Measurements from ENCODE around the gene MAP2K3.
"Not testable (repeated sequence)": the region's sequence is repeated elsewhere in the genome, so short reads cannot be mapped to it uniquely, and the experiment has no call there.

Gene MAP2K3

DNA sequence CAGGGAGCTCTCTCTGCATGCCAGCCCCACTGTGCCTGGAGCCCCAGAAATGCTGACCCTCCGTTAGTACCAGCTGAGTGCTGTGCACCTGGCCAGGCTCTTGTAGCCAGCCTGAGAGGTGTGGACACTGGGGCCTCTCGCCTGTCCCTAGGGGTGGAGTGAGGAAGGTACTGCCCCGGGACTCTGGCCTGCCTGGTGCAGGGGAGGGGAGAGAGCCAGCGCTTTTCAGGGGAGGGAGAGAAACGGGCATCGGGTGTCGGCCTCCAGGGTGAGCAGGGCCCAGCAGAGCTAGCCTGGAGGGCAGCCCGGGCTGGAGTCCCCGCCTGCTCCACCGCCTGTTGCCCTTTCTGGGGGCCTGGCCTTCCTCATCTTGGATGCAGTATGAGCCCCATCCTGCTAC is 13.1 kb downstream of the MAP2K3 start:
- DNase-seq, result no peak

DNA sequence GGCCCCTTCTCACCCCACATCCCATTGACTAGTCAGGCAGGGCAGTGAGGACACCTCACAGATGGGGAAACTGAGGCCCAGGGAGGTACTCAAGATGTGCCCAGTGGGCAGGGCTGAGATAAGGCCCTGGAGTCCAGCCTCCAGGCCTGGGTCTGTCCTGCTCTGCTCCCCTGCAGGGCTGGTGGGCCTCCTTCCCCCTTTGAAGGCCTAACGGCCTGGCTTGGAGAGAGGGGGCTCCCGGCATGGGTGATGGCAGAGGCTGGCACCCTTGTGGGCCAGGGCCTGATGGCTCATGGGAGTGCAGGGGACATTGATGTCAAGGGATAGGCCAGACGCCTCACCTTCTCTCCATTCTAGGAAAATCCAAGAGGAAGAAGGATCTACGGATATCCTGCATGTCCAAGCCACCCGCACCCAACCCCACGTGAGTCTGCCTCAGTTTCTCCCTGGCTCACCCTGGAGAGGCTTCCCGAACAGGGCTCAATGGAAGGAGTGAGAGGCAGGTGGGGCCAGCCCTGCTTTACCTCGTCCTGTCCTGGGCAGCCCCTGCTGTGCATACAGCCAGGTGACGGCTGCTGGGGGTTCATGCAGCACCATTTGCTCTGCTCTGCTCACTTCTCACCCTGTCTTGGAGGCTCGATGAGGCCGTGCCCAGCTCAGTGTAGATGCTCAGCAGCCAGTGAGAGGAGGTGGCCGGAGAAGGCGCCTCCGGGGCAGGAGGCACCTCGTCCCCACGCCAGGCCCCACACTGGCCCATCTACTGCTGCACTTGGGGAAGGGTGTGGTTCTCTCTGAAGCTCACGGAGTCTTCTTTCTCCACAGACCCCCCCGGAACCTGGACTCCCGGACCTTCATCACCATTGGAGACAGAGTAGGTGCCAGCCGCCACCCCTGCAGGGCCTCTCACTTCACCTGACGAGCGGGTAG is 13.8 kb downstream of the MAP2K3 start:
- DNase-seq, result no peak

DNA sequence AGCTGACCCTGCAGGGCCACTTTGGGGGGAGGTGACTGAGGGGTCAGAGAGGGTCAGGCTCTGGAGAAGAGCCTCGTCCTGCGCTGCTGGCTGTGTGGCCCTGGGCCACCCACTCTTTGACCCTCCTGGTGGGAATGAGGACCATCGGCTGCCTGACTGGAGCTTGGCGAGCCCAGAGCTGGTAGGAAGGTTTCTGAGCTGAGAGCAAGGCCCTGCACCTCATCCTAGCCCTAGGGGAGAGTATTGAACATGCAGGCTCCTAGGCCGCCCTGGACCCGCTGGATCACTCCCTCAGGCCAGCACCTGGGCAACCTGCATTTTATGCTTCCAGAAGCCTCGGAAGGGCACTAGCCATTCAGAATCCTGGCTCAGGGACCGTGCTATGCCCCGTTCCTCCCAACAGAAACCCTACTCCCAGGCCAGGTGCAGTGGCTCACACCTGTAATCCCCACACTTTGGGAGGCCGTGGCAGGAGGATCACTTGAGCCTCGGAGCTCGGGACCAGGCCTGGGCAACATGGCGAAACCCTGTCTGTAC is 14.5 kb downstream of the MAP2K3 start:
- no peak for DNase-seq

DNA sequence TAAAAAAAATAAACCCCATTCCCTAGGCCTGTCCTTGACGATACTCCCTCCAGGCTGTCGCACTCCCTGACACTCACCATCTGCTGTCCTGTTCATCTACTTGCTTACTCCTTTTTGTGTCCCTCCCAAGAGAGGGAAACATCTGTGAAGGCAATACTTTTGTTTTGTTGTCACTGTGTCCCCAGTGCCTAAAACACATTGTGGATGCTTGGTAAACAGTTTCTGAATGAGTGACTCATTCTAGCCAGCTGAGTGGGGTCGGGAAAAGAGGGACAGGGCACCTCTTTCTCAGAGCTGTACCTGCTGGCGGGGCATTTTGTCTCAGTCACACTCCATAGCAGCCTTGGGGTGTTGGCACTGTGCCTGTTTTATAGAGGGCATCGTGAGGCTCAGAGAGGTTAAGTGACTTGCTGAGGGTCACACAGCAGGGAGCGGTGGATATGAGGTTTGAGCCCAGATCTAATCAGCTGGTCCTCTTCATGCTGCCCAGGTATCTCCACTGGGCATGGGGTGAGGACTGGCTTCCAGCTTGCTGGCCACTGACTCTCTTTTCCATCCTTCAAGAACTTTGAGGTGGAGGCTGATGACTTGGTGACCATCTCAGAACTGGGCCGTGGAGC is 15.6 kb downstream of the MAP2K3 start:
- DNase-seq, result no peak

DNA sequence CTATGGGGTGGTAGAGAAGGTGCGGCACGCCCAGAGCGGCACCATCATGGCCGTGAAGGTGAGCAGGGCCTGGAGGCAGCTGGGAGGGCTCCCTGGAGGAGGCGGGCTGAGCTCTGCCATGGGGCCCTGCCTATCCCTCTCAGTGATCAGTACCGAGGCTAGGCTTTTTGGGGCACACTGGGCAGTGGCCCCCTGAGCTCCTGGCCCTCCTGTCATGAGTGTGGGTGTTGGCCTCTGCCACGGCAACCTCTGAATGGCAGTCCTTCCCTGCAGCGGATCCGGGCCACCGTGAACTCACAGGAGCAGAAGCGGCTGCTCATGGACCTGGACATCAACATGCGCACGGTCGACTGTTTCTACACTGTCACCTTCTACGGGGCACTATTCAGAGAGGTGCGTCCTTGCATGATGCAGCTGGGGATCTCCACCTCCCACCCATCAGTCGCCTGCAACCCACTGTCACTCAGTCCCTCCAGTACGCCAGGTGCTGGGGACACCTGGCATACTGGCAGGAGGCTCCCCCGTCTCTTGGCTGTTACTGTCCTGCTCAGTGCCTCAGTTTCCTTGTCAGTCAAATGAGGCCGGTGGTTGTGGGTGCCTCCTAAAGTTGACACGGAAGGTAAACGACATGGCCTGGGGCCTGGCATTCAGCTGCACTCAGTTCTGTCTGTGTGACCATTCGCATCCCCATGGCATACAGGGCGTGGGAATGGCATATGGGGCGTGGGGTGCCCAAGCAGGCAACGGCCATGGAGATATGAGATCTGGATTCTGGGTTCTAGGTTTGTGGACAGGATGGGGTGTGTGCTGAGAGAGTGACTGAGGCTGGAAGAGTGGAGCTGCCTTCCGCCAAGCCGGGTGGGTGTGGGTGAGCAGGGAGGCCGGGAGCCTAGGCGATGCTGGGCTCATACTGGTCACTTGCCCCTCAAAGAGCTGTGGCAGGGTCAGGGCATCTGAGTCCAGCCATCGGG is 16.4 kb downstream of the MAP2K3 start:
- DNase-seq, result peak; percentile 15

DNA sequence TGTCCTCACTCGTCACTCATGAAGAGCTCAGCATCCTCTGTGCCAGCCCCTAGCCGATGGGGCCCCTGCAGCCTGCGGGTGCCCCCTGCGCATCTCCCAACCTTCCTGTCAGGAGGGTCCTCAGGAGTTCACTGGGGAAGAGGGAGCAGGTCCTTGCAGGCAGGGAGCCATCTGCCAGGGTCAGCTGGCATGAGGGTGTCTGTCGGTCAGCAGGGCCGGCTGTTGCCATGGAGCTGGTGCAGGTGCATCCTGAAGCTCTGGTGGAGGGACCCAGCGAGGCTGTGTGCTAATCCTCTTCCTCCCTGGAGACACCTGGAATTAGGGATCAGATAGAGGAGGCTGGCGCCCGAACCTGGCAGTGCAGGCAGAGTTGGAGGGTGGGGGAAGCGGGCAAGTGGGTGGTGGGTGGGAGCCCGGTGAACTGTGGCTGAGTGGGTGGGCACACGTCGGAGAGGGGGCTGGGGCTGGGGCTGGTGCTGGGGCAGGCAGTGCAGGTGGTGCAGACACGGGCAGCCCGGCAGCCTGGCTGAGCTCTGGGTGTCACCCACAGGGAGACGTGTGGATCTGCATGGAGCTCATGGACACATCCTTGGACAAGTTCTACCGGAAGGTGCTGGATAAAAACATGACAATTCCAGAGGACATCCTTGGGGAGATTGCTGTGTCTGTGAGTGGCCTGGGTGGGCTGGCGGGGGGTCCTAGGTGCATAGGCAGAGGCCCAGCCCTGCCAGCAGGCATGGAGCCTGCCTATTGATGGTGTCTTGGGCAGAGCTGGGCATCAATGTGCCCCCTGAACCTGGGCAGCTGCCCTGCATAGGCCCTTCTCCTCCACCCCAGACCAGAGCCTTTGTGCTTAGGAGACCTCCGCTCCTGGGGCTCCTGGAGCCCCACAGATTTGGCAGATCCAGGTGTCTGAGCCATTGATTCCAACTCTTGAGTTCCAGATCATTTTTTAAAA is 17.4 kb downstream of the MAP2K3 start:
- DNase-seq, result peak; percentile 16

DNA sequence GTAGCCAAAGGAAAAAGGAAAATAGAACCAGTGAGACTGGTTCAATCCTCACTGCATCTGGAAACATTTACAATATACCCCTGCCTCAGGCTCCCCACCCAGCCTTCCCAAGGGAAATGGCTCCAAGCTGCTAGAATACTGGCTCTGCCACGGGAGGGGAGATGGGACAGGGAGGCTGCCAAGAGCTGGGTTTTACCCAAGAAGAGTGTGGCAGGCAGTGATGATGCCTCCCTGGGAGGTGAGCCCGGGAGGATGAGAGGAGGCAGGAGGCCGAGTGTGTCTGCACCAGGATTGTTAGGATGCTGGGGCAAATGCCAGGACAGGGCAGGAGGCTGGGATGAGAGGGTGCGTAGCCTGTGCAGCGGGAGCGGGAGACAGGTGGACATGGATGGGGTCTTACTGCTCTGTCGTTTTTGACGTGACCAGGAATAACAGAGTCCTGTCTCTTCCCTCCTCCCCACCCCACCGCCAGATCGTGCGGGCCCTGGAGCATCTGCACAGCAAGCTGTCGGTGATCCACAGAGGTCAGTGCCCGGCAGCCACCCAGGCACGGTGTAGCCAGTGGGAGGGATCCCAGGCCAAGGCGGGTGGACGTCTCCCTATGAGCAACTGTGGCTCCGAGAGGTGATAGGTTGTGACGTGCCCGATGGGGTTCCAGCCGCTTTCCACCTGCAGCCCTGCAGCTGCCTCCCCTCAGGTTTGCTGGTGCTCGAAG is 18.4 kb downstream of the MAP2K3 start:
- DNase-seq, result peak; percentile 10

DNA sequence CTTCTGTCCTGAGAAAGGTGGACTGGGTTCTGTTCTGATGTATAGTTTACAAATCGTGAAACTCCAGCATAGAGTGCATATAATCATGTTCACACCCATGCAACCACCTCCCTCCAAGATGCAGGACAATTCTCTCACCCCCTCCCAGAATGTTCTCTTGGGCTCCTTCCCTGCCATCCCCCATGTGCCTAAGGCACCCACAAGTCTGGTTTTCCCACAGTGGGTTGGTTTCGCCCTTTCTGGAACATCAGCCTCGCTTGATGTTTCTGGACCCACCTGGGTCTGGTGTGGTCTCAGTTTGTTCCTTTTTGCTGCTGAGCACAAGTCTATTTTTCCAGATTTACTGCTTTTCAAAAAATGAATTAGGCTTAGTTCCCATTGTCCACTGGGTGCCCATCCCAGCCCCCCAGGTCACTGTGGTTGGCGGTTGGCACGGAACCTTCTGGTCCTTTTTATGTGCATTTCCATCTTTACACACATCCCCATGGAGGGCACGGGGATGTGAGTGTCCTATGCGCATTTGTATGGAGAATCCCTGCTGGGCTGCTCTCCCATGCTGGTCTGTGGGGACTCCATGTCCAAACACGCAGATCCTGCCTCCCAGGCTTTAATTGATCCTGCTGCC is 19.0 kb downstream of the MAP2K3 start:
- DNase-seq, result peak; percentile 12

DNA sequence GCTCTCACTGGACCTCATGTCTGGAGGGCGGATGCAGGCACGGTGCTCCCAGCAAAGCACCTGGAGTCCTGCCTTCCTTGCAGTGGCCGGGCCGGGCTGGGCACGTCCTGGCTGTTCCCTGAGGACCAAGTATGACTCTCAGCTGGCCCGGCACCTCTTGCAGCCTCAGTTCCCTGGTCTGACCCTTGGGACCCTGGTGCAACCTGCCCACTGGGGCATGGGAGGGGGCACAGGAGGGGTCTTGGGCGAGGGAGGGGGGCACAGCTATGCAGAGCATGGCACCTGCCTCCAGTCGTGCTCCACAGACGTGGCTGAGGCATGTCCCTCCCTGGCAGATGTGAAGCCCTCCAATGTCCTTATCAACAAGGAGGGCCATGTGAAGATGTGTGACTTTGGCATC is 19.6 kb downstream of the MAP2K3 start:
- DNase-seq, result peak; percentile 14

DNA sequence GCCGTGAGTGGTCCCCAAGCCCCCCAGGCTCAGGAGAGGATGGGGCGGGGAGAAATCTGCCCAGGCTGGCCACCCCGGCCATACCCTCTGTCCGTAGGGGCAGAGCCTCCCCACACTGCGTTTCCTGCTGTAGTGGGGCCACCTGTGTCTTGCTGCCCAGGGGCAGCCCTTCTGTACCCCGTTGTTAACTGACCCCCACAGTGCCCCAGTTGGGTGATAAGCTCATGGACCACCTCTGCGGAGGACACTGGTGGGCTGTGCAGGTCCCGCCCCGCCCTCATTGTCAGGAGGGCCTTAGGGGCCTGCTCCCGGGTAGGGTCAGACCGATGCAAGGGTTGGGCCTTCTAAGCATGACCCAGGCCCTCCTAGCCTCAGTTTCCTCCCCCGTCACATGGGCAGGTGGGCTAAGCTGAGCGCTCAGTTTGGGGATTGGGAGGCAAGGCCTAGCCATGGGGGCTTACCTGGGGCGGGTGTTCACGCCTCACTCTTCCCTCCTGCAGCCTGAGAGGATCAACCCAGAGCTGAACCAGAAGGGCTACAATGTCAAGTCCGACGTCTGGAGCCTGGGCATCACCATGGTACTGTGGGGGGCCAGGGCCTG is 20.1 kb downstream of the MAP2K3 start:
- not testable (repeated sequence) for DNase-seq

DNA sequence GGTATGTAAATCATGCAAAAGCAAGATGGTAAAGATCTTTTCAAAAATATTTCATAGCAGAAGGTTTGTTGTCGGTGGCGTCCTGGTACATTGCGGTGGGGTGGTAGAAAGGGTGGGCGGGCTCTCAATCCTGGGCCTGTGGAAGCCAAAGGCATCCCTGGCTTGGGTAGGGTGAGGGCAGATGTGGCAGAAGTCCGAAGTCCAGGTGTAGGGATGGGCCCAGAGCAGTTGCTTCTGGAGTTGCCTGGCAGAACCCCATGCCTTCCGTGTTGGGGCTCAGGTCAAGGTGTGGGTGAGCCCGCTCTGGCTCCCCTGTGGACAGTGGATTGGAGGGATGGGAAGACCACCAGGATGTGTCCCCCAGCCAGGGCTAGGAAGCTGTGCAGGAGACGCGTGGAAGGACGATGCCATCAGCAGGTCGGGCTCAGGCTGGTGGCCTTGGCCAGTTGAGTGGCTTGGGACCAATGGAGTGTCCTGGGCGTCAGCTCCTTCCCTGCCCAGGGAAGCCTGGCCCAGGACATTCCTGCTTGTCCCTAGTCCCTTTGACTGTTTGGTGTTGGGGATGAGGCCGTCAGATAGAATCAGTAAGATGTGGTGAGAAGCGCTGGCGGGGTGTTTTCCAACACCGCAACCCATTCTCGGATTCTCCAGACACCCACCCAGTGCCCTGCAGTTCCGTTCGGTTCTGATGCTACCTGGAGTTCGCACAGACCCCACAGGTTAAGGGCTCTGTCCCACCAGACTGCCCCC is 21.1 kb downstream of the MAP2K3 start:
- peak; percentile 16 for DNase-seq

DNA sequence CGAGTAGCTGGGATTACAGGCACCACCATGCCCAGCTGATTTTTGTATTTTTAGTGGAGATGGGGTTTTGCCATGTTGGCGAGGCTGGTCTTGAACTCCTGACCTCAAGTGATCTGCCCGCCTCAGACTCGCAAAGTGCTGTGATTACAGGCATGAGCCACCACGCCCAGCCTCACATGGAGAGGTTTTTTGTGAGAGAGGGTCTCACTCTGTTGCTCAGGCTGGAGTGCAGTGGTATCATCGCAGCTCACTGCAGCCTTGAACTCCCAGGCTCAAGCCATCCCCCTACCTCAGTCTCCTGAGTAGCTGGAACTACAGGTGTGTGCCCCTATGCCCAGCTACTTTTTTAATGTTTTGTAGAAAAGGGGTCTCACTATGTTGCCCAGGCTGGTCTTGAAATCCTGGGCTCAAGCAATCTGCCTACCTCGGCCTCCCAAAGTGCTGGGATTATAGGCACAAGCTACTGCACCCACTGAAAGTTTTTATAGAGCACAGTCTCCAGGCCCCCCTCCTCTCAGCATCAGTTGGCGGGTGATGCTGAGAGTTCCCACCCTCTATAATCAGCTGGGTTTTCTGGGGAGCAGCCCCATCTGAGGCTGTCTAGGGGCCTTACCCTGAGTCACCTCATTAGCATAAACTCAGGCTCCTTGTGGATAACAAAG is 22.2 kb downstream of the MAP2K3 start:
- DNase-seq, result not testable (repeated sequence)

DNA sequence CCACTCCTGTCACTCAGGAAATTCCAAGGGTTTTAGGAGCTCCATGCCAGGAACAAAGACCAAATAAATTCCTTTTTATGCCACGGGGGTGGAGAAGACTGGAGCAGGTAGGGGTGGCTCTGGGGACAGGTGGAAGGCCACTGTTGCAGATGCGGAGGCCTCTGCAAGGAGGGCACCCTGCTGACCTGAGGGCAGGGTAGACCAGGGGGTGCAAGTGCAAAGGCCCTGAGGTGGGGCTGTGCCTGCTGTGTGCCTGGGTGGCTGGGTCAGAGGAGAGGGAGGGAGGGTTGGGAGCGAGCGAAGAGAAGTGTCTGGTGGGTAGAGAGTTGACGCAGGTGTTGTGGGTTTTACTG is 22.7 kb downstream of the MAP2K3 start:
- not testable (repeated sequence) for DNase-seq

DNA sequence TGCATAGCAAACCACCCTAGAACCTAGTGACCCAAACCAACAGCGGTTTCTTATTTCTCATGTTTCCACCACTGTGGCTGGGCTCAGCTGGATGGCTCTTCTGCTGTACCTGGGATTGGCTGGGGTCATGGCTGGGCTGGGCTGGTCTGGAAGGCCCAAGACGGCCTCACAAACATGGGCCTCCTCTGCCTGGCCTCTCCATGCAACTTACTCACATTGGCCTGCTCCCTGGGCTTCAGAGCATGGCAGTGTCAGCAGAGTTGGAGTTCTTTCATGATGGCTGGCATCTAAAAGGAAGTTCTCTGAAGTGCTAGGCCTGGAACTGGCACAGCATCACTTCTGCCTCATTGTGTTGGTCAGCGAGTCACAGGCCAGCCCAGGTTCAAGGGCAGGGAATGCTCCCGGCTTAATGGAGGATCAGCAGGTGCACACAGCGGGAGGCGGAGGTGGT is 24.4 kb downstream of the MAP2K3 start:
- DNase-seq, result not testable (repeated sequence)

DNA sequence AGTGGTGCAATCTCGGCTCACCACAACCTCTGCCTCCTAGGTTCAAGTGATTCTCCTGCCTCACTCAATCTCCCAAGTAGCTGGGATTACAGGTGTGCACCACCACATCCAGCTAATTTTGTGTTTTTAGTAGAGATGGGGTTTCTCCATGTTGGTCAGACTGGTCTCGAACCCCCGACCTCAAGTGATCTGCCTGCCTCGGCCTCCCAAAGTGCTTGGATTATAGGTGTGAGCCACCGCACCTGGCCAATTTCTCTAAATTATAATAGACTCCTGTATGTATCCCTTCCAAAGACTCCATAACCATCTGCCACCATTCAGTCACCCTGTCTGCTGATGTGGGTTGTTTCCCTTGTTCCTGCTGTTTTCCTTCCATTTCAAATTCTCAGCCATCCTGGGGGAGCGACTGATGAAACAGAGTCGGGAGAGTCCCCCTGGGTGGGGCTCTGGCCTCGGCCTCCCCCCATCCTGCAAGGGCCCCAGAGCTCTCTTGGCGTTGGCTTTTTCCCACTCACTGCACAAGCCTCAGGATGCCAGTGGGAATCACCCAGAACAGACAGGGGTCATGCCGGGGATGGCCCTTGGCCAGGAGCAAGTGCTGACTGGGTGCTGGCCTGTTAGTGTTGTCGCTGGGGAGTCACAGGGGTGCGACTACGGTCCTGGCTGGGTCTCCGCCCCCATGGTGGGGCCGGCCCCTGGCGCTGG is 25.7 kb downstream of the MAP2K3 start:
- peak; percentile 26 for DNase-seq

DNA sequence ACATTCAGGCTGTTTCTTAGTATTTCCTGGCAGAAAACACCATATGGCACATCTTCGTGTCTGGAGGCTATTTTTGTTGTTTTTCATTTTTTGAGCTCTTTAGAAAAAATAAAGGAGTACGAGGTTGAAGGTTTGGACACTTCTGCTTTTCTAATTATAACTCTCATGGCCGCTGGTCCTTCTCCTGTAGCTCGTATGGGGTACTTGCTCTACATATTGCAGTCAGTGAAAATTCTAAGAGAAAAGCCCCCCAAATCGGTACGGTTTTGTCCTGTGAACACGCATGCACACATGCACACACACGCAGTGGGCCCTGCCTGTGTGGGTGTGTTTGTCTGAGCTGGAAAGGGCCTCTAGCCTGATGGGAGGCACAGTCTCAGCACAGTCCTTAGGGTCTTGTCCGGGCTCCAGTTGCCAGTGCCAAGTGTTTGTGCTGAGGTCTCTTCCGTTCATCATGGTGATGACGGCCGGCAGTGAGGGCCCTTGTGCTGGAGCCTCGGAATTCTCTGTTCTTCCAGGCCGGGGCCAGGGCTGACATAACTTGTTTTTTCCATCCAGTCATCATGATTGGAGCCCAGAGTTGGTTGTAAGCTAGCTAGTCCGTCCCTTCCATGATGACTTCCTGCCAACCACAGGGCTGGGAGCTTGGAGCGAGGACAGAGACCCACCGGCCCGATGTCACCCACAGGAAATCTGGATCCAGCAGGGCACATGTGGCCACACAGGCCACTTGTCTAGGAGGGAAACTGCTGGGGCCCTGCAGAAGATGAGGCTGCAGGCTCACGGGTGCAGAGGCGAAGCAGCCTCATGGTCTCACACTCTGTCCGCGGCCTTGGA is 26.5 kb downstream of the MAP2K3 start:
- peak; percentile 72 for DNase-seq

DNA sequence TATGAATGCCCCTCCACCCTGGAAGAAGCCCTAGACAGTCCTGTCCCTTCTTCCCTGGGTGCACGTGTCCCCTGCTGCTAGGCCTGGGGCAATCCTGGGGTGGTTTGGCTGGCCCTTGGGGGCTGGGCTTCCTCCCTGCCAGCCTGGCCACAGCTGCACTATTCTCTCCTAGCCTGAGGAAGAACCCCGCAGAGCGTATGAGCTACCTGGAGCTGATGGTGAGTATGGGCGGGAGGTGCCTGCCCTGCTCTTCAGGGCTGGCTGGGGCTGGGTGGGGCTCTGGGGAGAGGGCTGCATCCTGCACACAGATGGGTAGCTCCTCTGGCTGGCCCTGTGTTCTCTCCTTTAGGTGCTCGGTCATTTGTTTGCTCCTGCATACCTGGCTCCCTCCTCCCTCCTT is 28.8 kb downstream of the MAP2K3 start:
- DNase-seq, result peak; percentile 15

Data from right hindlimb (tissue), 1 donor.